Mesodermal cell (in vitro differentiated cells): ENCODE results near the gene GPBAR1.

ENCODE experiments used
- H3K27ac ChIP-seq: 2 replicates; pipeline ENCODE4 v1.7.0; 2013; ENCODE audit warnings: mild to moderate bottlenecking, low read depth, low read length, moderate library complexity; ENCODE audit not compliant: severe bottlenecking
- H3K36me3 ChIP-seq: 2 replicates; pipeline ENCODE4 v1.7.1; 2013; ENCODE audit warnings: mild to moderate bottlenecking, low read length, moderate library complexity; ENCODE audit not compliant: control insufficient read depth, insufficient read depth
- H3K4me1 ChIP-seq: one replicate; pipeline ENCODE4 v1.7.1; 2013; ENCODE audit warnings: mild to moderate bottlenecking, low read length; ENCODE audit not compliant: insufficient read depth, control insufficient read depth, poor library complexity, severe bottlenecking
- H3K4me3 ChIP-seq: 2 replicates; pipeline ENCODE4 v1.7.0; 2013; ENCODE audit warnings: low read length, control low read depth, mild to moderate bottlenecking; ENCODE audit not compliant: insufficient read depth, poor library complexity, severe bottlenecking; ENCODE audit errors: extremely low read depth
- H3K9me3 ChIP-seq: 2 replicates; pipeline ENCODE4 v1.7.1; 2013; ENCODE audit warnings: mild to moderate bottlenecking, low read length, moderate library complexity; ENCODE audit not compliant: control insufficient read depth
- WGBS, 2 experiments: methylation state at CpG; one replicate each; pipeline ENCODE4 v1.1.5; 2013; ENCODE audit warnings: missing lambda C conversion rate in 2 of 2; ENCODE audit not compliant: insufficient coverage in 2 of 2; 5-methylcytosine and 5-hydroxymethylcytosine counted together

GPBAR1 gene

GRCh38 chr2:218276986-218277755 is 16.4 kb downstream of the GPBAR1 start:
- H3K36me3 ChIP-seq = peaks cover 81% of the 10 kb centered on the region
- H3K9me3 ChIP-seq = no peaks in the 10 kb centered on the region
- 94% methylated on average over 9 to 12 of the region's 12 CpGs for WGBS, 2 experiments
- no peak overlapping the region for H3K27ac ChIP-seq
- no peaks in the 10 kb centered on the region for H3K4me1 ChIP-seq
- no peak overlapping the region for H3K4me3 ChIP-seq

- no peak overlapping the region for H3K4me3 ChIP-seq
These were observed 17.1 kb downstream of the GPBAR1 start for GRCh38 chr2:218277921-218278320.

GRCh38 chr2:218278531-218279360 is 17.9 kb downstream of the GPBAR1 start:
- Histone ChIP-seq H3K9me3 (no peaks in the 10 kb centered on the region), H3K4me3 (no peak overlapping the region), H3K4me1 (peaks cover 5% of the 10 kb centered on the region), H3K36me3 (peaks cover 77% of the 10 kb centered on the region), H3K27ac (no peak overlapping the region)
- WGBS, 2 experiments = 92 to 94% methylated on average over 15 of the region's 16 CpGs

More at GRCh38 chr2:218277921-218278320, 17.1 kb downstream of the GPBAR1 start:
- Histone ChIP-seq H3K4me1 (peaks cover 5% of the 10 kb centered on the region), H3K9me3 (no peaks in the 10 kb centered on the region), H3K27ac (no peak overlapping the region), H3K36me3 (peaks cover 82% of the 10 kb centered on the region)
- WGBS, 2 experiments = 82 to 88% methylated on average over 6 to 7 of the region's 7 CpGs

GRCh38 chr2:218280260-218280870 is 19.6 kb downstream of the GPBAR1 start:
- 90 to 97% methylated on average over 9 to 13 of the region's 14 CpGs for WGBS, 2 experiments
- no peaks in the 10 kb centered on the region for H3K9me3 ChIP-seq
- H3K4me3 ChIP-seq = no peak overlapping the region
- H3K4me1 ChIP-seq = peaks cover 16% of the 10 kb centered on the region
- H3K27ac ChIP-seq = no peak overlapping the region
- peaks cover 63% of the 10 kb centered on the region for H3K36me3 ChIP-seq

- H3K4me3 ChIP-seq = no peak overlapping the region
- peaks cover 27% of the 10 kb centered on the region for H3K4me1 ChIP-seq
- H3K36me3 ChIP-seq = peaks cover 55% of the 10 kb centered on the region
- 89 to 90% methylated on average over 3 of the region's 3 CpGs for WGBS, 2 experiments
- H3K9me3 ChIP-seq = no peaks in the 10 kb centered on the region
- no peak overlapping the region for H3K27ac ChIP-seq
These were observed 20.6 kb downstream of the GPBAR1 start for GRCh38 chr2:218281449-218281848.

- WGBS, 2 experiments = 90 to 96% methylated on average over 11 to 15 of the region's 17 CpGs
These were observed 21.6 kb downstream of the GPBAR1 start for GRCh38 chr2:218282173-218282991.

GRCh38 chr2:218284106-218284811 is 23.4 kb downstream of the GPBAR1 start:
- Histone ChIP-seq H3K27ac (no peak overlapping the region), H3K36me3 (peaks cover 27% of the 10 kb centered on the region), H3K4me3 (no peak overlapping the region), H3K4me1 (peaks cover 32% of the 10 kb centered on the region), H3K9me3 (no peaks in the 10 kb centered on the region)
- WGBS, 2 experiments = 88 to 94% methylated on average over 10 to 12 of the region's 16 CpGs

More at GRCh38 chr2:218282173-218282991, 21.6 kb downstream of the GPBAR1 start:
- Histone ChIP-seq H3K36me3 (peaks cover 46% of the 10 kb centered on the region), H3K9me3 (no peaks in the 10 kb centered on the region), H3K4me3 (no peak overlapping the region), H3K27ac (no peak overlapping the region), H3K4me1 (peaks cover 32% of the 10 kb centered on the region)

- Histone ChIP-seq H3K9me3 (no peaks in the 10 kb centered on the region), H3K27ac (peak overlapping the region; percentile 96), H3K4me3 (no peak overlapping the region), H3K36me3 (peaks cover 15% of the 10 kb centered on the region), H3K4me1 (peaks cover 44% of the 10 kb centered on the region)
- WGBS, 2 experiments = 92 to 96% methylated on average over 4 to 6 of the region's 6 CpGs
These were observed 24.8 kb downstream of the GPBAR1 start for GRCh38 chr2:218285604-218286003.

- Histone ChIP-seq H3K4me3 (peak overlapping the region; percentile 20), H3K27ac (peak overlapping the region; percentile 96)
These were observed 26.0 kb downstream of the GPBAR1 start for GRCh38 chr2:218286570-218287459.

More at GRCh38 chr2:218286570-218287459, 26.0 kb downstream of the GPBAR1 start:
- H3K9me3 ChIP-seq = no peaks in the 10 kb centered on the region
- H3K36me3 ChIP-seq = peaks cover 8% of the 10 kb centered on the region
- peaks cover 49% of the 10 kb centered on the region for H3K4me1 ChIP-seq
- 22 to 33% methylated on average over 6 to 8 of the region's 11 CpGs for WGBS, 2 experiments
